Measurements from ENCODE around the gene FGD3.
A peak's percentile ranks its signal among the peaks of the same experiment; 100 is the strongest.
"Not testable (repeated sequence)": the region's sequence is repeated elsewhere in the genome, so short reads cannot be mapped to it uniquely, and the experiment has no call there.

FGD3 gene, protein sequence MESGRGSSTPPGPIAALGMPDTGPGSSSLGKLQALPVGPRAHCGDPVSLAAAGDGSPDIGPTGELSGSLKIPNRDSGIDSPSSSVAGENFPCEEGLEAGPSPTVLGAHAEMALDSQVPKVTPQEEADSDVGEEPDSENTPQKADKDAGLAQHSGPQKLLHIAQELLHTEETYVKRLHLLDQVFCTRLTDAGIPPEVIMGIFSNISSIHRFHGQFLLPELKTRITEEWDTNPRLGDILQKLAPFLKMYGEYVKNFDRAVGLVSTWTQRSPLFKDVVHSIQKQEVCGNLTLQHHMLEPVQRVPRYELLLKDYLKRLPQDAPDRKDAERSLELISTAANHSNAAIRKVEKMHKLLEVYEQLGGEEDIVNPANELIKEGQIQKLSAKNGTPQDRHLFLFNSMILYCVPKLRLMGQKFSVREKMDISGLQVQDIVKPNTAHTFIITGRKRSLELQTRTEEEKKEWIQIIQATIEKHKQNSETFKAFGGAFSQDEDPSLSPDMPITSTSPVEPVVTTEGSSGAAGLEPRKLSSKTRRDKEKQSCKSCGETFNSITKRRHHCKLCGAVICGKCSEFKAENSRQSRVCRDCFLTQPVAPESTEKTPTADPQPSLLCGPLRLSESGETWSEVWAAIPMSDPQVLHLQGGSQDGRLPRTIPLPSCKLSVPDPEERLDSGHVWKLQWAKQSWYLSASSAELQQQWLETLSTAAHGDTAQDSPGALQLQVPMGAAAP

DNA sequence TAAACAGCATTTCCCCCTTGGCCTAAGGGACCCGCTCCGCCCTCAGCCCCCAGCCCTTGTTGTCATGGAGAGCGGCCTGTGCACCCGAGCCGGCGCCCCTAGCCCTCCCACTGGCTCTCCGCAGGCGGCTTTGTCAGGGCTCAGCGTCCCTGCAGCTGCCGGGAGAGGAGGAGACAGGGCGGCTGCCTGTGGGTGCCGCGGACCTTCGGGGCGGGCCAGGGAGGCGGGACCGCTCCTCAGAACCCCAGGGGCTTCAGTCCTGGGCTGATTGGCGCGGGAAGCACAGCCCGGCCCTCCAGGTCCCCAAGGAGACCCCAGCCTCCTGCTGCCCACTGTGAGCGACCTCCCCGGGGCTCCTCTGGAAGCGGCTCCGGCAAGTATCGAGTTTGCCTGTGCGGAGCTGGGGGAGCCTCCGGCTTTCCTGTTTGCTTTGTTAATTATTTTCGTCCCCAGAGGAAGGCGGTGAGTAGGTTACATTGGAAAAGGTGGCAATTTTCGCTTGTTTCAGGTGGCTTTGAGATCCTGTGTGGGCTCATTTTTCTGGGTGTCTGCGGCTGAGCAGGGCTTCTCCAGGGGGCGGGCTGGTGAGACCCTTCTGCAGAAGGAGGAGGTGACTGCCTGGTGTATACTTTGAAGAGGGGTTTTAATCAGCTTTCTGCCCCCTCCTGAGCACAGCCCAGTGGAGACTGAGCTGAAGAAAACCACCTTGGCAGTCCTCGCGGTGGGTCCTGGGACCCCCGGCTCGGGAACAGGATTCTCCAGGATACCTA is at the start of gene FGD3:
Gene FGD3 (plus strand): TSS at position 256 of the 770 bp plus-strand sequence. CDS start 28,734 bp downstream, outside the sequence.
- peak; percentile 67 for DNase-seq (ENCODE audit: low read depth, low spot score)

DNA sequence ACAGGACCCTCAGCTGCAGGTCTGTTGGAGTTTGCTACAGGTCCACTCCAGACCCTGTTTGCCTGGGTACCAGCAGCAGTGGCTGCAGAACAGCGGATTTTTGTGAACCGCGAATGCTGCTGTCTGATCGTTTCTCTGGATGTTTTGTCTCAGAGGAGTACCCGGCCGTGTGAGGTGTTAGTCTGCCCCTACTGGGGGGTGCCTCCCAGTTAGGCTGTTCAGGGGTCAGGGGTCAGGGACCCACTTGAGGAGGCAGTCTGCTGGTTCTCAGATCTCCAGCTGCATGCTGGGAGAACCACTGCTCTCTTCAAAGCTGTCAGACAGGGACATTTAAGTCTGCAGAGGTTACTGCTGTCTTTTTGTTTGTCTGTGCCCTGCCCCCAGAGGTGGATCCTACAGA is 42.2 kb upstream of the FGD3 start:
- not testable (repeated sequence) for DNase-seq (ENCODE audit: low read depth, low spot score)

DNA sequence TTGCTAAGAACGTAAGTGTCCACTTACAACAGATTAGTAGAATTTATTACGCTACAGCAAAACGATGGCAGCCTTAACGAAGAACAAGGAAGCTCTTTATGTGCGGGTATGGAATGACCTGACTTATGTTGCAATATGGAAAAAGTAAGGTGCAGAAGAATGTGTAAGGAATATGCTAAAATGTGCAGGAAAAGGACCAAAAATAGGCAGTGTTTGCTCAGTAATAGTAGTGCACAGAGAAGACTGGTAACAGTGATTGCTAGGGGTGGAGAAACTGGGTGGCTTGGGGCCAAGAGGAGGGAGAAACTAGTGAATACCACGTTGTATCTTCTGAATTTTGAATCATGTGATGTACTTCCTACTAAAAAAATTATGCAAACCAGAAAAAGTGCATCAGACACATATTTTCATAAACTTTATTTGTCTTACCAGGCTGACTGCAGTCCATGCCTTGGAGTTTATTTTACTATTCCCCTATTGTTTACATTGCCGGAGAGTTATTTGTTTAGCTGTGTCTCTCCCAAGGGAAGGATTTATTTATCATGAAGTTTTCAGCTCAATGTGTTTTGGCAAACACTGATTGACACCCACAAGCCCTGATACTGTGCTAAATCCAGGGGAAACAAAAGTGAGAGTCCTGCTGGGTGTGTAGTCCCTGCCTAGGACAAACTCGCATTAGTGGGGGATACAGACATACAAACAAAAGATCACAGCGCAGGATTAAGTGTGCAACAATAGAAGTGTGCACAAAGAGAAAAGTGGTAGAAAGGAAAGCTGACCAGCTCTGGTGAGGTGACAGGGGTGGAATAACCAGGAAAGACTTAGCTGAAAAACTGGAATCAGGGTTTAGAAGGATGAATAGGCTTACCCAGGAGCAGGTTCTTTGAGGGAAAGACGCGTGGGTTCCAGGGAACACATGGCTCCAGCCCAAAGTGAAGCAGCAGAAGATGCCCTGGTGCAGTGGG is 35.5 kb upstream of the FGD3 start:
- DNase-seq (ENCODE audit: low read depth, low spot score), result no peak

DNA sequence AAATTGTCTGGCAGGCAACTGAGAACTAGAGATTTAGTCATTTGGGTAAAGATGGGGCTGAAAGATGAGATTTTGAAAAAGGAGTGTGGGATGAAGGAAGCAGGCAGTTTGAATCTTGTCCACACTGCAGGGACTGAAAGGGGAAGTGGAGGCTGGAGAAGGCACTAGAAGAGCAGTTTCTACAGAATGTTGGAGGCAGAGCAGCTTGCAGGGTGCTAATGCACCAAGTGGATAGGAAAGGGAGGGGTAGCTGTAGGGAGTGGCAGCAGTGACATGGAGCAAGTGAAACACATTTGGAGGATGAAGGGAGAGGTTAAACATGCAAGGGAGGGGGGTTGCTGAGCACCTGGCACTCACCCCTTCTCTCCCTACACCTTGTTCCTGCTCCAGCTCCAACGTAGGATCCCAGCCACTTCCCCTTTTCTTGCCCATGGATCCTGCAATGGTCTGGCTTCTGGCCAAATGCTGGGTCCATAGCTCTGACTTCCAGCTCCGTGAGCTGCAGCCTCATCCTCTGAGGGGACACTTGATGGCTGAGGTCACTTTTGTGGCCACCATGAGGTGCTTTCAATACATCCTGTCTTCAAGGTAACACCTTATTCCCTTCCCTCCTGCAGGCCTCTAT is 30.0 kb upstream of the FGD3 start:
- no peak for DNase-seq (ENCODE audit: low read depth, low spot score)

DNA sequence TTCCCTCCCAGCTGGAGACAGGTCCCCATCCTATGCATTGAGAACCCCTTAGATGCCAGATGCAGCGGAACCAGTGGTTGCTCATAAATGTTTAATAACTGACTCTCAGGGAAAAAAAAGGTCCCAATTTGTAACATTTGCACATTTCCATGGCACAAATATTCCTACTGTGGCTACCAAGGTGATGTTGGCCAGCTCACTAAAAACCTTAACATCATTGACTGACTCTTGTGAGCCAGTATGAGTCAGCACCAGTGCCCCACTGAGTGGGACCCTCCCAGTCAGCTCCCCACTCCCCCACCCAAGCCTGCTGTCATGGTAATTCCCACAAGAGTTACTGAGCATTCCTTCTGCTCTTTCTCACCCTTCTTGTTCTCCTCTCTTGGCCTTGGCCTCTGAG is 26.9 kb upstream of the FGD3 start:
- no peak for DNase-seq (ENCODE audit: low read depth, low spot score)

DNA sequence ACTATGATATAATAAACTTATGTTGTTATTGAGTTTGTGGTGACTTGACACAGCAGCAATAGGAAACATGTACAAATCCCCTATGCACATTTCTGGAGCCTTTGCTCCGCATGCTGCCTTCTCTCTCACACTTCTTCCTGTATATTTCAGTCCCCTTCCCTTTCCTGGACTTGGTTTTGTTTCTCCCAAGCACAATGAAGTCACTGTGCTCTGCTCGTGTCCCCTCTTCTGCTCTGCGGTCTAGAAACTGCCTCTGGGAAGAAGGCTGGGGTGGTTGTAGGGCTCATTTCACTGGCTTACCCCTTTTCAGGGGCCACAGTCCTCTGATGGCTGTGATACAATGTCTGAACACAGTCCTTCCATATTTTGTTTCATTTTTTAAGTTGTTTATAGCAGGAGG is 15.7 kb upstream of the FGD3 start:
- no peak for DNase-seq (ENCODE audit: low read depth, low spot score)

DNA sequence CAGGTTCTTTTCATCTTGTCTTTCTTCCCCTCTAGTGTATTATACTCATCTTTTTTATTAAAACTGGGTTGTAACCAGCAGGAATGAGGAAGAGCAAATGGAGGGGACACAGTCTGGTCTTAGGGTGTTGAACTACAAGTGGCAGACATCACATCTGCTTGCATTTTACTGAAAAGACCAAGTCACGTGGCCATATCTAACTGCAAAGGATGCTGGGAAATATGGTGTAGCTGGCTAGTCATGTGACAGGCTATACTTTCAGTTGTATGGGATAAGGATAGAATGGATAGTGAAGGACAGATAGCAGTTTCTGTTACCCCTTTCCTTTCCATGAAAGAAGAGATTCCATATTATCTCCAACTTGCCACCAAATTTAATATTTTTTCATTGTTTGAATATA is 13.0 kb upstream of the FGD3 start:
- DNase-seq (ENCODE audit: low read depth, low spot score), result no peak

DNA sequence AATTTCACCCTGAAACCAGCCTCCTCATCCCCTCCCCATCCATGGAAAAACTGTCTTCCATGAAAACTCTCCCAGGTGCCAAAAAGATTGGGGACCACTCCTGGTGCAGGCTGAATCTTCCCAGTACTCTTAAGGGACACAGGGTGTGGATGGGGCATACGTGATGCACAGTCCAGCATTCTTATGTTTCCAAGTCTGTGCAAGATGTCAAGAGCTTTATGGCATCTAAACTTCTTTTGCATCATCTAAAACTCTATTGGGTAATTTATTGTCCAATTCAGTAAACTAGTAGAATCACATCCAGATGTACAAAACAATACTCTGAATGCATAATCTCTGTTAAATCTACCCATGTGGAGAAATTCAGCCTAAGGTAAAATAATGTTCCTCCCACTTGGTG is 9.3 kb upstream of the FGD3 start:
- DNase-seq (ENCODE audit: low read depth, low spot score), result no peak

DNA sequence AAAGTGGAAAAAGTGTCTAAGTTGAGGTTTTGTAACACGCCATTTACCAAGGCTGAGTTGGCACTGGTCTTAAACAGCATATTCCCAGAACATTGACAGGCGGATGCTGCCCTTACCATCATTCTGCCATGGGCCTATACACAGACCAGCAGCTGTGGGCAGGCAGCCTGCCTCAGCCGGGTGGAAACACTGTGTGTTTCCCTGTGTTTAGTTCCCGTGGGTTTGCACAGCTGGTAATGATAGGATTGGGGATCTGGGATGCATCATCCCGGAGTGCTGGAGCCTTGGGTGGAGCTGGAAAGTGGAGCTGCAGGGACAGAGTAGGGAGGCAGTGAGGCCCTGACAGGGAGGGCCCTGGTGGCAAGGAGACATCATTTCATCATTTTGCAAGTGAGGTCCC is 5.5 kb upstream of the FGD3 start:
- DNase-seq (ENCODE audit: low read depth, low spot score), result no peak

DNA sequence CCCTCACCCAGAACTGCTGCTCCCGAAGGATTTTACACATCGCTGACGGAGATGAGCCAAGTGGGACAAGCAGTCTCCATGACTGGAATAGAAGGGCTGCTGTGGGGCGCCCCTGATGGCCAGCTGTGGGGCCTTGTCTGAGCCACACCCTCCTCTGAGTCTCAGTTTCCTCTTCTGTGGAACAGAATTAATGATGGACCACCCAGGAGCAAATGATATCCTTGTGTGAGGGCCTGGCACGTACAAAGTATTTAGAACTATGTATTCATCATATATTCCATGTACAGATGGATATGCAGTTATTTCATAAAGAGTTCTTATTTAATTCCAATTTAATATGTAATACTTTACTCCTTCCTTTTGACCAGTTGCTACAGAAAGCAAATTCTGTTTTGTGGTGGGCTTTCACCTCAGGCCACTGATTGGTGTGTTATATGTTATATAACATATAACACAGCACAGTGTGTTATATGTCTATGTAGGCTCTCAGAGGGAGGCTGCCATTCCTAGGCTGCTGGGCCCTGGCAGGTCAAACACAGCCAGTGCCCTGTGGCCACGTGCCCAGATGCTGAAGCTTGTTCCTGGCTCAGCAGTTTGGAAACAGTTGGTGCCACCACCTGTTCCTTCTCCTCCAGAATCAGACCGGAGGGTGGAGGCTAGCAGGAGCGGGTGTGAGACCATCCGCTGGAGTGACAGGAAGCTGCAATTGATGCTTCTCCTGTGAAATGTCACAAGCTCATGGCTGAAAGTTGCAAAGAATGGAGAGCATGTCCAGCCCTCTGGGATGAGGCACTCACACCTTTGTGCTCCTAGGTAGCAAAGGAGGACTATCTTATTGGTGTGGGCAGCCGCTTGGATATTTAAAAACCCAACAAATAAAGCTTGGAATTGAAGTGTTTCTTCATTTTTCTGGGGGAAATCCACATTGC is 4.4 kb upstream of the FGD3 start:
- no peak for DNase-seq (ENCODE audit: low read depth, low spot score)

DNA sequence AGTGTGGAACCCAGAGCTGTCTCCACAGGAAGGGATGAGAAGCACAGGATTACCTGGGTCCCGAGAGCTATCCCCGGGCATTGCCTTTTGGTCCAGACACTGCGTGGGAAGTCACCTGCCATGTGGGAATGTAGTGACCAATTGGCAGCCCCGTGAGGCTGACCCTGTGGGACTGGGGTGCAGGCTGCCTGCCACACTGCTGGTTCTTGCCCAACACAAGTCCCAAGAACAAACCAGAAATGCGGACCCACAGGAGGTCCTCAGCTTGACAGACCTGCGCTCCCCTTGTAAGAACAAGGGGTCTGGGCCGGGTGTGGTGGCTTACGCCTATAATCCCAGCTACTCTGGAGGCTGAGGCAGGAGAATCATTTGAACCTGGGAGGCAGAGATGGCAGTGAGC is 2.4 kb upstream of the FGD3 start:
- DNase-seq (ENCODE audit: low read depth, low spot score), result no peak

DNA sequence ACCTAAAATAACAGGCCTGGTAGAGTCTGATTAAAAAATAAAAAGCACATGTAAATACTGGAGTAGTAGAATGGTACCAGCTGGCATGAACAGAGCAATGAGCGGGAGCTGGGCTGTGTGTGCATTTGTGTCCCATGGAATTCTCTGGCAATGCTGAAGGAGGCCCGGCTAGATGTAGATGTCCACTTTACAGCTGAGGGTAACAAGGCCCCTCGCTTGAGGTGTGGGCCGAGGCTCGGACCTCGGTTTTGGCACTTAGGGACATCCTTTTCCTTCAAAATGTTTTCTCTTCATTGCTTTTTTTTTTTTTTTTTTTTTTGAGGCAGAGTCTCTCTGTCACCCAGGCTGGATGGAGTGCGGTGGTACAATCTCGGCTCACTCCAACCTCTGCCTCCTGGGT is 1.5 kb upstream of the FGD3 start:
- DNase-seq (ENCODE audit: low read depth, low spot score), result no peak

DNA sequence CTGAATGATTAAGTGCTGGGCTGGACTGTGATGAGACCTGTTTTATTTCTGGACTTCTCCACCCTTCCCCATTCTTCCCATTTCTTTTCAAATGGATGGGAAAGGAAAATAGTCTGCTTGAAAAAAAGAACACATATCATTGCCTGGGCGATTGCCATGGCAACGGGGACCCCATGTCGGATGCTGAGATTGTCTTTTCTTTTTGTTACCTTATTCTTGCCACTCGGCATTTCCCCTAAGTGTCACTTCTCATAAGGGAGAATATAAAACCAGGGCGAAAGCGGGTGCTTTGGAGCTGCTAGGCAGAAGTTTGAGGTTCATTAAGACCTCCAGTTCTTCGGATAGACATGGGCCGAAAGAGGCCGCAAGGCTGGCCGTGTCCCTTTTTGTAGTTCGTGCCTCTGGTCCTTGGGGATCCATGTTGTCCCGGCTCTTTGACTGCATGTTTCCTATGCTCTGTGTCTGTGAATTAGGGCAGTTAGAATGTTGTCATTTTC is 763 bp downstream of the FGD3 start:
- DNase-seq (ENCODE audit: low read depth, low spot score), result no peak

DNA sequence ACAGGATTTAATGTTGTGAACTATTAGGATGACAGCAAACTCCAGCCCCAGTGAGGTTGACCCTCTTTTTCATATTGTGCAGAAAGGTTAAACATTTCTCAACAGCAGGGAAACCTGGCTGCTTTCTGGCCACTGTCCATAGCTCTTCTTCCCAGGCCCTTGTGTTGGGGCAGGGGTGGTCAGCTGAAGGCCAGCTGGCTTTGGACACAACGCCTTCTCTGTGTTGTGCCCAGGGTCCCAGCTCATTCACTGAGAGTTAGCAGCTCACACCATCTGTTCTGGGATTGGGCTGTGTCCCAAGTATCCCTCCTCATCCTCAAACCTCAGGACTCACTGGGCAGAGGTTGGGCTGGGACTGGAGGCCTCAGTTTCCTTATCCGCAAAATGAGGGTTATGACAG is 1.3 kb downstream of the FGD3 start:
- DNase-seq (ENCODE audit: low read depth, low spot score), result no peak

DNA sequence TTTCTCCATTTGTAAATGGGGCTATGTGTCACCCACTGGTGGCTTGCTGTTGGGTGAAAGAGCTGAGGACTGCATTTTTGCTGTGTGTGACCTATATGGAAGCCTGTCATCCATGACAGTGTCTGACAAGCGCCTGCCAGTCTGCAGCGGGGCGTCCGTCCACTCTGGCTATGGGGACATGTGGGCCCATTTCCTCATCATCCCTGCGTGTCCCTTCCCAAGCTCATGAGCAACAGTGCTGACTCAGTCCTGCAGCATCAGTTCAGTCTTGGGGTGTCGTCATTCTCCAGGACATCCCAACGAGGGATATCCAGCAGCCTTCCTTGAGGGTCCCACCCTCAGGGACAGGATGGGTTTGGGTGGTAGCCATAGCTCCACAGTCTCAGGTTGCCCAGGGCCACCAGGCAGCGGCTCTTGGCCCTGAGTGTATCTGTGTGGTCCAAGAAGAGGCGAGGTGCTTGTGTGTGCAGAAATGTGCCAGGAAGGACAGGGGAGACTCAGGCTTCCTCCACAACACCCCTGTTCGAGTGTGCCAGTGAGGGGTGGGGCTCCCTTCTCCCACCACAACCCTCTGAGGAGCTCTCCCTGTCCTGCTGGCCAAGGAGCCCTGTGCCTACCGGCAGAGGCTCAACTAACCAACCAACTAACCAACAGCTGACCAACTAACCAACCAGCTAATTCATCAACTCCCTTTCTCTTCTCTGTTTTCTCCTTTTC is 2.1 kb downstream of the FGD3 start:
- no peak for DNase-seq (ENCODE audit: low read depth, low spot score)

DNA sequence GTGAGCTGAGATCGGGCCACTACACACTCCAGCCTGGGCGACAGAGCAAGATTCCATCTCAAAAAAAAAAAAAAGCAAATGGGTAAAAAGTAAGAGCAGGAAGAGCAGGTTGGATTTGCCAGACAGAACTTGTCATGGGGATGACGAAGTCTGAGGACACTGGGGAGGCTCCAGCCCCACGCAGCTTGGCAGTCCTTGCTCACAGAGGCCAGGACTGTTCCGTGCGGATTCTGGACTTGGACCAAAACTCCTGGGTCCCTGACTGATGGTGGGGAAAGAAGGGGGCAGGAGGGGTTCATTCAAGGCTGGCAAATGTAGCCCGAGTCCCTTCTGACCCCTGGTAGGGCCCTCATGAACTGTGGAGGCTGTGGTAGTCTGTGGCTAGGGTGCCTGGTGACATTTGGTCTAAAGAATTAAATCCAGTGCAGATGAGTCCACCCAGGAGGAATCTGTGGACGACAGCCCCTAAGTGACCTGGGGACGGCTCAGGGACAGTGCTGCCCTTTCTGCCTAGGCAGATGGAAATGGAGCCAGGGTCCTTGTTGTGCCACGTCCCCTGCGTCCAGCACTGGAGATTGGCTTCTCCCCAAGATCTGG is 3.1 kb downstream of the FGD3 start:
- DNase-seq (ENCODE audit: low read depth, low spot score), result no peak

DNA sequence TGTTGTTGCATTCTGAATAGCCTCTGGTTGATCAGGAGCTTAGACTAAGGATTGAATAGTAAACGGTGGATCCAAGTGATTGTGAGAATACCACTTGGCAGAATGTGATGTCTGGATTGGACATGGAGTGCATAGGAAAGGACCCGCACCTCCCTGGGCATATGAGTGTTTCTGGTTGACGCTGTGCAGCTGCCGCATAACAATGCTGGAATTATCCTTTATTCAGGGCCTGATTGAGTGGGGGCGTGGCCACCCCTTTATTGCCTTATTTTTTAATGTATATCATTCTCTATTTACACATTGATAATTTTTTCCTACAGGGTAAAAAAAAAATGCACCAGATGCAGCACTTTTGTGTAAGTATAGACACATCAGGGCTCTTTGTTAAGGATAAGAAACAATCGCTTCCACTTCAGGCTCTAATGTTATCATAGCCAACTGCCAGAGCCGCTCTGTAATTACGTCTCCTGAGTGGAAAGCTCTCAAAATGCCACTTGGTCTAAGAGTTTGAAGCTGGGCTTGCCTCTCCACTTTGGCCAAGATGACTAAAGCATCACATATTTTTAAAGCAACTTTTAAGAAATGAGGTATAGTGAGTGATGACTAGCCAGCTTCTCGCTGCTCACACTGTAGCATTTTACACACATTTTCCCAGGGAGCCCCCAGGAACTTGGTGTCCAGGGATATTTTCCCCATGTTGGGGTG is 5.7 kb downstream of the FGD3 start:
- DNase-seq (ENCODE audit: low read depth, low spot score), result no peak
